Right kidney (tissue), 1 donor: ENCODE data around the gene POLR3GL.

ENCODE experiments used
- DNase-seq: peaks from one replicate; pipeline ENCODE4 v3.0.0-alpha.2; 2016

Gene POLR3GL

DNA sequence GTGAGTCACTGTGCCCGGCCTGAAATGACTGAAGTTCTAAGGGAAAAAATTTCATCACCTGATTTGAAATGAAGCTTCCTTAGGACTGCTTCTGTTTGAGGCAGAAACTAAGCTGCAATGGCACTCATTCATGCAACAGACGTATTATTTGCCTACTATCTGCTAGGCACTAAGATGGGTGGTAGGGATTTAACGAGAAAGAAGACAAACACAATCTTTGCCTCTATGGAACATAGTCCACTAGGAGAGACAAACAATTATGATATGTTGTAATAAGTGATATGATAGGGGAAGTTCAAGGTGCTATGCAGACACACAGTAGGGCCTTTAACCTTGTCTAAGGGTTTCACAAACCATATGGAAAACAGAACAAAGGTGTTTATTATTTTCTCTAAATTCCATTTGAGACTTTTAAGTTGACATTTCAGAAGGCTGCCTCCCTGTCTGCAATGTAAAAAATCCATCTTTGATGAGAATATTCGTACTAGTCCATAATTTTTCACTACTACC lies 18.0 kb upstream of the POLR3GL start:
- no peak for DNase-seq

DNA sequence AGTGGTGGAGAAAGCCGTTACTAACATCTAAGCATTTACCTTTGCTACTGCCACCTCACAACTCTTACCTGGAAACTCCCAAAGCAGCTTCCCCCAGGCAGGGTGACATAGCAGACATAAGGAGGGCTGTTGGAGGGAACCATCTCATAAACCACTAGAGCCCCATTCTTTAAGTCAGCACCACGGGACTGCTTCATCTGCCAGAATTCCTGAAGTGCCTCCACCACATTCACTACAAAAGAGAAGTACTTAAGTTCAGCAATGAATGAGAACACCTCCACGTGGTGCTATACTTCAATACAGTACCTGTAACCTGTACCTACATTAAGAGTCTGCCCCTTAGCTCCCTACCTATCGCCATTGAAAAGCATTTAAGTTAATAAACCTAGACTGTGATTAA lies 16.9 kb upstream of the POLR3GL start:
- no peak for DNase-seq

DNA sequence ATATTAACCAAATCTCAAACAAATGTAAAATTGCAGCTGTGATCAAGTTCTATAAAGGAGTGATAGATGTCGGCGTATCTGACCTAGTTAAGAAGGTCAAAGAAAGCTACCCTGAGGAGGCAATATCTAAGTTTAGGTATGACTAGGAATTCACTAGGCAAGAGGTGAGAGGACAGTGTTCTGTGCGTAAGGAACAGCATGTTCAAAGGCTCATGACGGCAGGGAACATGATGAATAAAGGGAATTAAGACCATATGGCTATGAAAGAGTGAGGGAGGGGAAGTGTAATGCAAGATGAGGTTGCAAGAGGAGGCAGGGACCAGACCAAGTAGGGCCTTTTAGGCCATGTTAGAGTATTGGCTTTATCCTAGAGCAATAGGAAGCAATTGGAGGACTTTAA lies 15.3 kb upstream of the POLR3GL start:
- DNase-seq, result no peak

DNA sequence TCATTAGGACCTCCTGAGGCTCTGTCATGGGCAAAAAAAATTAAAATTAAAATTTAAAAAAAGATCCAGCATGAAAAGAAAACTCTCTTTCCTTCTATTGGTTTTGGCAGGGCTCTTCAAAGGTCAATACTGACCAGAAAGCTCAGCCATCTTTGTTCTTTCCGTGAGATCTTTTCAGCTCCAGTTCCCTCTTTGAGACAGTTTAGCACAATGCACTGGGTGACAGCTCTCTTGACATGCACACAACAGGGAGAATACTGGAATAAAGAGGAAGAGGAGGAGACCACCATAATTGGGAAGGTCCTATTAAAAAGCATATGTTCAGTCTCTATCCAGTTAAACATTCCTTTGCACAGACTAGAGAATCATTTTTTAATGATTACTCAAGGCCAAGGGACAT lies 13.0 kb upstream of the POLR3GL start:
- DNase-seq, result no peak

DNA sequence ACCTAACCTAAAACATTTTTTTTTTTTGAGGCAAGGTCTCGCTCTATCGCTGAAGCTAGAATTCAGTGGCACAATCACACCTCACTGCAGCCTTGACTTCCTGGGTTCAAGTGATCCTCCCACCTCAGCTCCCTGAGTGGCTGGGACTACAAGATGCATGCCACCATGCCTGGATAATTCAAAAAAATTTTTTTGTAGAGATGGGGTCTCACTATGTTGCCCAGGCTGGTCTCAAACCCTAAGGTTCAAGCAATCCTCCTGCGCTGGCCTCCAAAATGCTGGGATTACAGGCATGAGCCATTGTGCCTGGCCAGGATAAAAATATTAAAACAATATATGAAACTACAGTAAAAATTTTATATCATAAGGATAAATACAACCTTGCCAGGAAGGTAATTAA lies 11.6 kb upstream of the POLR3GL start:
- no peak for DNase-seq

DNA sequence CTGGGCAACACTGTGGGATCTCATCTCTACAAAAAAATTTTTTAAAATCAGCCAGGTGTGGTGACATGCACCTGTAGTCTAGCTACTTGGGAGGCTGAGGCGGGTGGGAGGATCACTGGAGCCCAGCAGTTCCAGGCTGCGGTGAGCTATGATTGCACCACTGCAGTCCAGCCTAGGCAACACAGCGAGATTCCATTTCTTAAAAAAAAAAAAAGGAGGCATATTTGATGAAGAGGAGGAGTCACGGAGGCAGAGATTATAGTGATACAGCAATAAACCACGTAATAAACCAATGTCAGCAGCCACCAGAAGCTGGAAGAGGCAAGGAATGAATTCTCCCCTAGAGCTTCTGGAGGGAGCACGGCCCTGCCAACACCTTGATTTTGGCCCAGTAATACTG lies 10.6 kb upstream of the POLR3GL start:
- no peak for DNase-seq

DNA sequence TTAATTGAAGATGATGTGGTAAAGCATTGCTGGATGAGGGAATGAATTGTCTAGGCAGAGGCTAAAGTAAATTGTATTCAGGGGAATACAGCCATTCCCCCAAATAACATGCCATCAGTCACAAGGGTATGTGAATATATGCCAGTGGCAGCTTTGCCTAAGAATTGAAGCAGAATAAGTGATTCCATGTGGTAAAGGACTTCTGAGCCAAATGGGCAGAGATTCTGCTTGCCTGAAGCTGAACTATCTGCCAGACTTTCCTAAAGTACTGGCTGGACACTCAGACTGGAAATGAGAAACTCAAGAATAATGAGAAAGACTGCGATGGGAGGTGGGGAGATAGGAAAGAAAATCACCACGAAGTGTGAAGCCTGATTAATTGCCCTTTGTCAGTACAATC lies 9.1 kb upstream of the POLR3GL start:
- DNase-seq, result no peak

DNA sequence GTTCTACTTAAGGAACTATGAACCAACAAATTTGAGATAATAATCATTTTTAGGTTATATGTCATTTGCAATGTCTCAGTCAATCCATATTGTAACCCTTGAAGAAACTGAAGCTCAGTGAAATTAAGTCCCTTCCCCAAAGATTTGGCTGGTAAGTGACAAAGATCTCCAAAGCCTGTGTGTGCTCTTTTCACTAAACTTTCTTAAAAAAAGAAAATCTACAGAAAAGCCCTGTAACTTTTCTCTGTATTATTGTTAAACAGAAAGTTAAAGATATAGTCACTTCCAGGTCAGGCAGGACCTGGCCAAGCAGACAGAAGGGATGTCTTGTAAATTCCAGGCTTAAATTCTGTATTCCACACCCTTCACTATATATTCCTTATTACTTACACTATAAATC lies 8.1 kb upstream of the POLR3GL start:
- DNase-seq, result no peak

DNA sequence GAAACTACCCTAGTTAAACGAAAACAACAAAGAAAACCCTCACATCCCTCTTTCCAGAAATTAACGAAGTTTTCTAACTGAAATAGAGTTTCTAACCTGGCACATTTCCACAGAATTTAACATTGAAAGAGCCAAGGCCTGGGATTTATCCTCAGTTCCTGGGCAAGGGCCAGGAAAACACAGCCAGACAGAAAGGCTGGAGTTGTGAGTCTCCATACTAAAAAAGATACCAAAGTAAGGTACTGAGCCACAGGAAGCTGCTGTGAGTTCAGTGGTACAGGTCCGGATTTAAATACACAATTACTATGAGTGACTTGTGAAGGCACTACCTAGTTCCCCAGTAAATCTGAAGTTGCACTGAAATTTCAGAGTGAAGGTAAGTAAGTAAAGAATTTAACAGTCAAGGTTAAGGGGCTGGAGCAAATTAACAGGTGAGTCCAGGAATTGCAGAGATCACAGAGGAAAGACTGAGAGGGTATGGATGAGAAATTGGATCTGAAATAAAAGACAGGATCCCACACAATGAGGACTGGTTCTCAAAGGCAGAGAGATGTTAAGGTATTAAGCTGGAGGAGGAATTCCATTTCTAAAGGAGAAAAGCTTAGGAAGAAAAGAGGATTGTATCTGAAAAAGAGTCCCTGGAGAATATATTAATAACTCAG lies 7.6 kb upstream of the POLR3GL start:
- peak; percentile 42 for DNase-seq

DNA sequence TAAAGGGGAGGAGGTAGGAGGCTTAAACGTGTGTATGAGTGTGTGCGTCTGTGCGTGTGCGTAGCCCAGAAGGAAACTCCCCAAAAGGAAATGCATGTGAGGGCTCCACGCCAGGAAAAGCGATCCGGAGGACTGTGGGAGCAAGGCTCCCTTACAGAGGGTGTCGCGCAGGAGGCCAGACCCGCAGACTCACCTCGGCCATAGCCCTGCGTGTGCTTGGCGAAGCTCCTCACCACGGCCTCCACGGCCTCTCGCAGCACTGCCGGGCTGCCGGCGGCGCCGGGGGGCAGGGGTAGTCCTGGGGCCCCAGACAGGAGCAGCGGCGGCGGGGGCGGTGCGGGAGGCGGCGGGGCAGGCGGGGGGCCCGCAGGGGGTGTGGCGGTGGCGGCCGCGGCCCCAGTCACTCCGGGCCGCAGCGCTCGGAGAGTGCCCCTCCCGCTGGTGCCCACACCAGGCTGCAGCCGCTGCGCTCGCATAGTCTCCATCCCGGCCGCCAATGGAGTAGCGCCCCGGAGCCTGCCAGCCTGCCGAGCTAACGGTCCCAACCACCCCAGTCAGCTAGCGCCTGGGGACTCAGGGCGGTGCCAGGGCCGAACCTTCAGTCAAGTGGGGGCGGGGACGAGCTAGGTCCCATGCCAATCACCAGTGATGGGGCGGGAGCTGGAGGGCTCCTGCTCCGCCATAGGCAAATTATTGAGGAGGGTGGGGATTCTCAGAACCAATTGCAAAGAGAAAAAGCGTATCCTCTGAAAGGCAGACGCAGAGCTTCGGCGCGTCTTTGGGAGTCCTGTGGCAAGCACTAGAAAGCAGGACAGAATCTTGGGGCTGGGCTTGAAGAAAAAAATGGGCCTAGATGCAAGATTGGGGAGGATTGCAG lies 6.8 kb upstream of the POLR3GL start, which contains the start of gene LIX1L:
TSS of gene LIX1L (minus strand) at position 575 of the 877 bp plus-strand sequence. CDS start at position 485, 90 bp downstream.
- DNase-seq, result peak; percentile 90

DNA sequence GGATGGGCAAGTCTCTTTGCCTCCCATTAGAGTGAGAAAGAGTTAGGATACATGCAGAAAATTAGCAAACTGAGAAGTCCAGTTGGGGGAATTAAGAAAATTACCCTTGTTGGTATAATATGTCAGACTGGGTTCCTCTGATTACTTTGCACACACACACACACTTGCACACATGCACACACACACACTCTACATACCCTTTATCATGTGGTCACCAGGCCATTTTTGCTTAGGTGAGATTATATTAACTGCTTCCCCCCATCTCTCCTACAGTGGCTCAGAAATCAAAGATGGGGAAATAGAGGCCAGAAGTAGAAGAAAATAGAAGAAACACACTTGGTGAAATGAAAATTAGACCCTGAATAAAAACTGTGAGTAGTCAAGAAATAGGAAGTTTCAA lies 5.8 kb upstream of the POLR3GL start:
- DNase-seq, result no peak

DNA sequence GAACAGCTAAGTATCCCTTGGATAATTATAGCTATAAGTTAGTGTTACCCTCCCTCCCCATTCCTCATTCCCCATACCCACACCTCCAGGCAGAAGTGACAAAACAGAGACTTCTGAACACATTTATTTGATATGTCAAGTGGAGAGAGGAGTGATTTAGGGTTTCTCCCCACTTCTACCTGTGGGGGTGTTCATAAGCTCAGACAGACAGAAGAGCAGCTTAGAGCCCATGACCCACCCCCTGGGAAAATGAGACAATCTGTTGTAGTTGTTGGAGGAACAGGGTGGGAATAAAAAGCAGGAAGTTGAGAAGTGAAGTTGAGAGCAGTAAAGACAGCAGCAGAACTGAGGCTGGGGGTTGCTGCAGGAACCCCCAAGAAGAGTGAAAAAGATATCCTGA lies 5.2 kb upstream of the POLR3GL start:
- DNase-seq, result no peak

DNA sequence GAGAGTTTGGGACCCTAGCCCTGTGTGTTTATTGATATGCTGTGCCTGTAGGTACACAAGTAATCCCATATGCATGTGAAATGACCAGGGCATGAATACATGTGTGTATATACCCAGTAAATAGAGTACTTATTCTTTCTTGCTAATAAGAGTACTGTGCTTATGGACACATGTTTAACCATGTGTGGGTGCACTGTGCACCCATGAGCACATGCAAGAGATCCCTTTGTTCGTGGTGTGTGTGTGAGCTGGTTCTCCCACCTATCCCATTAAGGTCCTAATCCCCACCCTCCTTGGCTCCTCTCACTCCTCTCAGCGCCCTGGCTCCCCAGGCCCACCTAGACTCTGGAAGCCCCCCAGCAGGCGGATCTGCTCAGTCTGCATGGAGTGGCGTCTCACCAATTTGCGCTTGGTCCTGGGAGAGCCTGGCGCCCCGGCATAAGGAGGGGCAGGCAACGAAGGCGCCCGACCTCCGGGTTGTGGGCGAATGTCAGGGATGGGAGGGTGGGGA lies 4.5 kb upstream of the POLR3GL start:
- no peak for DNase-seq

DNA sequence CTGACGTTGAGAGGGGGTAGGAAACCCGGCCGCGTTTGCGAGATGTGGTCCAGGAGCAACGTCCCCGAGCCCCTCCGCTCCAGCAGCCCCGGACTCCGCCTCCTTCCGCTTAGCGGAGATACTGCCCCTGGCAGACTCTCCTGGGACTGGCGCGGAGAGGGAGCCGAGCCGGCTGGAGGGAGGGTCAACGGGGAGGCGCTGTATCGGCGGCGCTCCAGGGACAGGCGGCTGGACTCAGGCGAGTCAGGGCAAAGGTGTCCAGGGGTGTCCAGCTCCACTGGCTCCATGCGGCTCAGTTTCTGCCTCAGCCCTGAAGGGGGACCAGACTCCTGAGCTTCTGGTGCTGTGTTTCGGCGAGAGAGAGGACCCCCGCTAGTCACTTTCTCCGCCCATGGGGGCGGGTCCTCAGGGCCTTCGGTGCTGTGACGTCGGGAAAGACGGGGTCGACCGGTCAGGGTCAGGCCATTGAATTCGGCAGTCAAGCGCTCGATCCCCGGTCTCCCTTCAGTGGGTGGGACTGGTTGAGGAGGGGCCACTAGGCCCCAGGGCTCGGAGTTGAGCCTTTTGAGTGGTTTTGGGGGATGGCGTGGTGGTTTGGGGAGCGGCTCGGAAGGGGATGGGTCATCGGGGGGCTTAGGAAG lies 3.9 kb upstream of the POLR3GL start:
- peak; percentile 94 for DNase-seq

DNA sequence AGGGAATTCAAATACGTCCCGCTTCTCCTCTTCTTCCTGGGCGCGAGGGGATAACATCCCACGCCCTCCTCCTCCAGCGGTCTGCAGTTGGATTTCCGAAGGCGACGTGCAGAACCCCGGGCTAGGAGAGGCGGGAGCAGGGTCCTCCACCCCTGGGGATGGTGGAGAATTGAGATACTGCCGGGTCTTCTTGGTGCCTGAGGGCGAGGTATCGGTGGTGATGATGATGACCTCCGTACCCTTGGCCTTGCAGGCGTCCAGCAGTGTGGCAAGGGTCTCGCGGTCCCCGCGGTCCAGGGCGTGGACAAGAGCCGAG lies 3.4 kb upstream of the POLR3GL start:
- no peak for DNase-seq

DNA sequence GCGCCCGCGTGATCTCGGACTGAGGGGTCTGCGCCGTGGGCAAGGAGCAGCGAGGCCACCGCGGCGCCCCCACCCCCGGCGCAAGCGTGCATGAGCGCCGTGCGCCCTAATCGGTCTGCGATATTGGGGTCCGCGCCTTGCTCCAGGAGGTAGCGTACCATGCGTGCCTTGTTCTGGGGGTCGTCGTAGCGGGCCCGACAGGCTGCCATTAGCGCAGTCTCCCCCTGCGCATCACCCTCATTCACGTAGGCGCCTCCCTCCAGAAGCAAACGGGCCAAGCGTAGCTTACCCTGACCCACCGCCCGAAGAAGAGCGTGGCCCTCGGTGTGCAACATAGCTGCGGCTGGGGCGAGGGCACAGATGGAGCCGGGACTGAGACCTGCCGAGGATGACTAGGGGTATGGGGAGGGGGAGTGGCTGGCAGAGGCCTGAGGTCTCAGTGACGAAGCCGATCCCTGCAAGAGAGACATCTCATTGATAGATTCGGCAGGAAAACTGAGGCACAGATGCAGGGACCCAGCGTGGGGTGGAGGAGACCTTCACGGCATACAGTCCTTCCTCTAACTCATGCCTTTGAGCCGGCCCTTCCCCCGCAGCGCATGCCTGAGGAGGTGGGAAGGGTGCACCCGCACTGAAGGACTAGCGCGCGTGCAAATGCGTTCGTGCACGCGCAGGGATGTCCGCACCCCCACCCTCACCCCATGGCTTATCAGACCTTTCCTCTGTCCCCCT lies 2.9 kb upstream of the POLR3GL start:
- DNase-seq, result peak; percentile 63

DNA sequence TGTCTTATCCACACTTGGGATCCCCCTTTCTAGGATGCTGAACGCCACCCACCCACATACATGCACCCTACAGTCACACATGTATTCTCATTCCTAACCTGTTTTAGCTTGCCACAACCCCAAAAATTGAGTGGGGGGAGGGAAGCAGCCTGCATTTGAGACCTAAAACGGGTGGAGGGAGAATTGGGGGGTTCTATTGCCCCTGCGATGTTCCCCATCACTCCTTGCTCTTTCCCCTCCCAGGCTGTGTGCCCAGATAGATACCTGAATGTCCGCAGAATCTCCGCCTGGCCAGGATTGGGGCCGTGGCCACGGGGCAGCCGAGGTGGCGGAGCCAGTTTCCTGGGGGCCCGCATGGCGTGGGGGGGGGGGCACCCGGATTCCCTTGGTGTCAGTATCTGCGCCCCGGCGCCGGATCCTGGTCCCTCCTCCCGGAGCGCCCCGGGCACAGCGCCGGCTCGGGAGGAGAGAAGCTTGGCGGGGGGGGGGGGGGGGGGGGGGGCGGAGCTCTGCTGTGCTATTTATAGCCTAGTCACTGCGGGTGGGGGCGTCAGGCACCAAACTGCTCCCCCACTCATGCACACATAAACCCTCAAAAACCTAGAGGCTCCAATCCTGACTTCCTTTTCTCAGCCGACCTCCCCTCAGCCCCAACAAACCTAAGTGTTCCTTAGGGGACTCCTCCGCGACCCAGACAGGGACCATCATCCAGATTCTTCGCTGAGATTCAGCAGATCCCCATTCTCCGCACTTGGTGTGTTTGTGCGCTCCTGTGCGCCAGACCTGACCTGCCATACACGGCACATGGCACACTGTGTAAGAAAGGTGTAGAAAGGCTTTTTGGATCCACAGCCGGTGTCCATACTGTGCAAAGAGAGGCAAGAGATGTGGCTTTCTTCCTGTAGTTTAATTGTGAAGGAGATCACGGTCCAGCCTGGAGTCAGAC lies 2.1 kb upstream of the POLR3GL start:
- peak; percentile 36 for DNase-seq

DNA sequence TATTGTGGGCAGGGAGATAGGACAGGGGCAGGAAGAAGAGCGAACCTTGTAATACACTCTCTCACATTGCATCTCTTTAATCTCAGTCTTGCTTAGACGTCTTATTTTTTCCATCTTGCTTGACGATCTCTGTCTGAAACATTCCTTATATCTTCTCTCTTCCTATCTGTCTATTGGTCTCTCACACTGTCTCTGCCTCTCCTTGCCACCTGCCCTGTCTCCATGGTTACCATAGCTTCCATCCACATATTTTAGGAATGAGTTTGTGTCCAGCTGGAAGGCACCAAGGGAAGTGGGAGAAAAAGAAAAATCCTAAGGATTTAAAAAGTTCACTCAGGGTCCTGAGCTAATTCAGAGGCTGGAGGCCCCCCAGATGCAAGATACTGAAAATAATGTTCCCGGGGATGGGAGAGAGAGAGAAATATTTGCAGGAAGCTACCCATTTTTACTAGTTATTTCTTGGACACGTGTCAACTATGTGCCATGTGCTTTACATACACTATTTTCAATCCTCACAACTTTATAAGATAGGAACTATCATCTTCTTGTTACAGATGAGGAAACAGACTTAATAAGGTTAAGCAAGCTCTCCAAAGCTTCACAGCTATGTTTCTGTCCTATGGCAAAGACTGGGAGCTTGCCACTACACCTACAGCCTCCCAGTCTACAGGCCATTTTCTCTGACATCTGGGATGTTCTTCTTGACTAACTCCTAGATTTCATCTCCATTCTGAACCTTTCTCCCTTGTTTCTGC lies 1.0 kb upstream of the POLR3GL start:
- DNase-seq, result no peak

DNA sequence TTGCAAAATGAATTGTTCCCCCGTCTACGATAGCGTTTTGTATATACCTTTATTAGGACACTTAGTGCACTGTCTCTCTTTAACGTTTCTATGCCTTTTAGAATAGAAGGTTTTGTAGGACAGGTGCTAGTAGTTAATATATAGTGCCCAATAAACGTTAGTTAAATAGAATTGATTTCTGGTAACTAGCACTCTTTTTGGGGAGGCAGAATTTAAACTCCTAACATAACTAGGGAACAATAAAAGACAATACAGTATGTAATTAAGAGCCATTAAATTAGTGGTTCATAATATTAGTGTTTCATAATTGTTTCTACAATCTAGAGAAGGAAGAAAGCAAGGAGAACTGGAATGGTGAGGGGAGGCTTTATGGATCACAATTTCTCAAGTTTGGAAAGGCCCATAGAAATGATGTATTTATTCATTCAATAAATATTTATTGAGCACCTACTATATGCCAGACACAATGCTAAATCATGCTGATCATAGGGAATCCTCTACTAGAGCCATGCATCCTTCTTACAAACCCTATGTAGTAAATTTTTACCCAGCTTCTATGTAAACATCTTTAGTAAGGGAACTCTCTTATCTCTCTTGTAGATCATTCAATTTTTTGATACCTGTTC lies 742 bp downstream of the POLR3GL start:
- DNase-seq, result no peak

DNA sequence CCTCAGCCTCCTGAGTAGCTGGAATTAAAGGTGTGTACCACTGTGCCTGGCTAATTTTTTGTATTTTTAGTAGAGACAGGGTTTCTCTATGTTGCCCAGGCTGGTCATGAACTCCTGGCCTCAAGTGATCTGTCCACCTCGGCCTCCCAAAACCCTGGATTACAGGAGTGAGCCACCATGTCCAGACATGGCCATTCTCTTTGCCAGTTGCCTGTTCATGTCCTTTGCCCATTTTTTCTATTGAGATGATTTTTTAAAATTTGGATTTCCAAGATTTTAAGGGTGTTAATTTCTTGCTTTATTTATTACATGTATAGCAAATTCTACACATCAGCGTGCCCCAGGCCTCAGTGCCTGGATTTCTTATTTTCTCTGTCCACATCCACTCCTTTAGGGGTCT lies 2.8 kb downstream of the POLR3GL start:
- DNase-seq, result no peak
